ENCODE measurements around the gene CIB4. TPM values are rescaled to one million over a fixed set of nuclear protein-coding genes. Genes with fewer than 3 reads are reported as not detected.

CIB4 gene
- total and polyA plus RNA-seq, 2 of the 4 experiments (the other 2 are of a cell fraction) = not detected

DNA sequence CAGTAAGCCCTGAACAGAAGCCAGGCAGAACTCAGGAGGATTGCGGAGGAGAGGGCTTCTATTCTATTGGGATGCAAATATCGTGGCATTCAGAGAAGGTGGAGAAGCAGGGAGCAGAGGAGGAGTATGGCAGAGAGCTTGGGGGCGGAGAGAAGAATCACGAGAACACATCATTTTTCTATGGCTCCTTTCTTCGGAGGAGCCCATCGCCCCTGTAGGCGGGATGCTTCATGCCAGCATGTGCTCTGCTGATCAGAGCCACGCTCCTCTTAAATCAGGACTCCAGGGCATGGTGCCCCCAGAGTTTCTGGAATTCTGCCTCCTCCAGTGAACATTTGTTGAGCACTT is 71.1 kb downstream of the CIB4 start:
- no peak overlapping the region for H4K8ac ChIP-seq (ENCODE audit: low read depth in 2 of 2, low read length in 2 of 2)
- H3K4ac ChIP-seq (ENCODE audit: low read depth, low read length) = no peak overlapping the region
- no peaks in the 10 kb centered on the region for H3K4me1 ChIP-seq (ENCODE audit: control insufficient read depth, insufficient read depth, low read length)
- ATAC-seq (ENCODE audit: low read depth) (no peak), DNase-seq (no peak)
- H2AK9ac ChIP-seq (replicated peaks; ENCODE audit: low read depth, low read length, poor library complexity) = no peak overlapping the region
- no peak overlapping the region for H3K9ac ChIP-seq (ENCODE audit: low read depth, low read length)
- H3K18ac ChIP-seq (ENCODE audit: low read depth, low read length) = no peak overlapping the region
- no peaks in the 10 kb centered on the region for H4K20me1 ChIP-seq (ENCODE audit: insufficient read depth, low read length)
- 13% methylated on average over 2 of the region's 8 CpGs; no CpG with 5 or more reads in 1 of the 2 experiments for WGBS, 2 experiments (ENCODE audit: extremely low coverage in 2 of 2, insufficient read length in 1 of 2)
- no peaks in the 10 kb centered on the region for H3K9me3 ChIP-seq (ENCODE audit: control insufficient read depth, insufficient read depth, low read length)
- no peak overlapping the region for H2BK15ac ChIP-seq (ENCODE audit: low read depth, low read length)
- H3K27me3 ChIP-seq (ENCODE audit: control insufficient read depth, insufficient read depth, low read length) = peaks cover 74% of the 10 kb centered on the region
- no peak overlapping the region for H3K4me3 ChIP-seq (ENCODE audit: insufficient read depth, low read depth, low read length)
- dilution Hi-C loops (cut with HindIII; ENCODE audit: low sequenced_read_pairs, unreplicated experiment) (no loop called here), intact Hi-C loops (cut with micrococcal nuclease) (loop anchor here (10.0 kb wide), 1 partner anchor 325 kb away; the partner anchor contains the start of genes HADHA and HADHB), in situ Hi-C loops (cut with MboI; ENCODE audit: low sequenced_read_pairs) (no loop called here)
- no peak overlapping the region for H3K23ac ChIP-seq (ENCODE audit: low read depth, low read length)
- H2BK5ac ChIP-seq (ENCODE audit: low read depth, low read length, poor library complexity, severe bottlenecking) = no peak overlapping the region
- ChIA-PET CTCF (no interaction called here), POLR2A (ENCODE audit: unreplicated experiment) (no interaction called here)
- TF ChIP-seq RAD21 (IDR thresholded peaks at IDR 0.05; ENCODE audit: low read length) (no peak), CEBPB (IDR thresholded peaks at IDR 0.05; ENCODE audit: low read depth, low read length) (no peak), SMC3 (IDR thresholded peaks at IDR 0.05; ENCODE audit: low read depth, low read length) (no peak), CTCF (conservative IDR thresholded peaks at IDR 0.05; ENCODE audit: low read depth, low read length) (no peak), ELK1 (IDR thresholded peaks at IDR 0.05; ENCODE audit: borderline replicate concordance, low read depth, low read length) (no peak), CHD1 (IDR thresholded peaks at IDR 0.05; ENCODE audit: low read depth, low read length) (no peak), MAZ (IDR thresholded peaks at IDR 0.05; ENCODE audit: borderline replicate concordance, low read depth, low read length) (no peak), RCOR1 (IDR thresholded peaks at IDR 0.05; ENCODE audit: insufficient replicate concordance, low read length) (no peak), MXI1 (IDR thresholded peaks at IDR 0.05; ENCODE audit: borderline replicate concordance, low read depth, low read length) (no peak), RFX5 (IDR thresholded peaks at IDR 0.05; ENCODE audit: low read depth, low read length) (no peak), POLR2A (IDR thresholded peaks at IDR 0.05; ENCODE audit: low read depth, low read length) (no peak), NFE2L2 (IDR thresholded peaks at IDR 0.05; ENCODE audit: low read depth, low read length) (no peak), MAFK (IDR thresholded peaks at IDR 0.05; ENCODE audit: low read depth, low read length) (no peak)
- TF ChIP-seq, protein P1, sequence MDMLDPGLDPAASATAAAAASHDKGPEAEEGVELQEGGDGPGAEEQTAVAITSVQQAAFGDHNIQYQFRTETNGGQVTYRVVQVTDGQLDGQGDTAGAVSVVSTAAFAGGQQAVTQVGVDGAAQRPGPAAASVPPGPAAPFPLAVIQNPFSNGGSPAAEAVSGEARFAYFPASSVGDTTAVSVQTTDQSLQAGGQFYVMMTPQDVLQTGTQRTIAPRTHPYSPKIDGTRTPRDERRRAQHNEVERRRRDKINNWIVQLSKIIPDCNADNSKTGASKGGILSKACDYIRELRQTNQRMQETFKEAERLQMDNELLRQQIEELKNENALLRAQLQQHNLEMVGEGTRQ (IDR thresholded peaks at IDR 0.05; ENCODE audit: low read depth, low read length) = no peak
- H3K14ac ChIP-seq (replicated peaks; ENCODE audit: low read depth, low read length) = no peak overlapping the region
- H3K27ac ChIP-seq (ENCODE audit: insufficient read depth, low read length) = no peak overlapping the region
- BruUV-seq (replicated peaks) = no TSS peak
- H3K56ac ChIP-seq (ENCODE audit: extremely low read depth, insufficient read depth, low read length) = no peak overlapping the region
- H2AFZ ChIP-seq (replicated peaks; ENCODE audit: low read length, poor library complexity) = no peak overlapping the region
- no peak overlapping the region for H2AK5ac ChIP-seq (ENCODE audit: low read depth, low read length)
- no peak overlapping the region for H4K5ac ChIP-seq (ENCODE audit: low read depth, low read length)
- no peaks in the 10 kb centered on the region for H3K79me1 ChIP-seq (ENCODE audit: low read depth in 1 of 2, low read length in 2 of 2)
- no peak overlapping the region for H2BK120ac ChIP-seq (ENCODE audit: low read depth, low read length)
- H2BK20ac ChIP-seq (ENCODE audit: low read depth, low read length) = no peak overlapping the region
- H4K91ac ChIP-seq (ENCODE audit: insufficient read depth, low read depth, low read length) = no peak overlapping the region
- H3K36me3 ChIP-seq (ENCODE audit: control insufficient read depth, insufficient read depth, low read length) = no peaks in the 10 kb centered on the region
- no peak overlapping the region for H3K4me2 ChIP-seq (ENCODE audit: low read depth, low read length)
- H3K9me1 ChIP-seq (ENCODE audit: insufficient read depth, low read length) = no peaks in the 10 kb centered on the region

Data from IMR-90 (cell line).